HG03039 (cell line): Measurements from ENCODE around the gene TTLL8.

Experiments
- ATAC-seq: cut with Tn5 transposase; IDR thresholded peaks from one replicate; pipeline ENCODE4 v1.9.1; 2021; ENCODE audit warnings: mild to moderate bottlenecking, moderate library complexity; ENCODE audit not compliant: unreplicated experiment

Gene TTLL8

GRCh38 chr22:49969751-49970527 is 88.2 kb downstream of the TTLL8 start:
- ATAC-seq = no peak

GRCh38 chr22:49968831-49969661 is 89.1 kb downstream of the TTLL8 start:
- no peak for ATAC-seq
